HG03558 (cell line): ENCODE results near the gene GJD3.

Experiments
- ATAC-seq: cut with Tn5 transposase; IDR thresholded peaks from one replicate; pipeline ENCODE4 v1.9.1; 2021; ENCODE audit warnings: moderate number of reproducible peaks; ENCODE audit not compliant: unreplicated experiment; ENCODE audit errors: extremely low read depth

Gene GJD3

DNA sequence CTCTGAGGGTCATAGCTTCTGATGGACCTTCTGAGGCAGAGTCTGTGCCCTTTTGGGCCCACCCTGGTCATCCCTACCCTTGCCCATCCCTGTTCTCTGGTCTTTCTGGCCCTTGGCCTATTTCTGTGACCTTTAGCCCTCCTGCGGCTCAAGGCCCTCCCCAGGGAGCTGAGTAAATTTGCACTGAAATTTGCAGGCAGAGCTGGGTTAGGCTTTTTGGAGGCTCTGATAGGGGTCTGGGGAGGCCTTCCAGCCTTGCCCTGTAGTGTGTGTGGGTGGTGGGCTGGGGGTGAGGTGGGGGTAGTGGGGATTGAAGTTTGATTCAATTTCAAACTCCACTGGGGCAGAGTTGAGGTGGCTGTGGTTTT lies 37.7 kb downstream of the GJD3 start:
- ATAC-seq: no peak

DNA sequence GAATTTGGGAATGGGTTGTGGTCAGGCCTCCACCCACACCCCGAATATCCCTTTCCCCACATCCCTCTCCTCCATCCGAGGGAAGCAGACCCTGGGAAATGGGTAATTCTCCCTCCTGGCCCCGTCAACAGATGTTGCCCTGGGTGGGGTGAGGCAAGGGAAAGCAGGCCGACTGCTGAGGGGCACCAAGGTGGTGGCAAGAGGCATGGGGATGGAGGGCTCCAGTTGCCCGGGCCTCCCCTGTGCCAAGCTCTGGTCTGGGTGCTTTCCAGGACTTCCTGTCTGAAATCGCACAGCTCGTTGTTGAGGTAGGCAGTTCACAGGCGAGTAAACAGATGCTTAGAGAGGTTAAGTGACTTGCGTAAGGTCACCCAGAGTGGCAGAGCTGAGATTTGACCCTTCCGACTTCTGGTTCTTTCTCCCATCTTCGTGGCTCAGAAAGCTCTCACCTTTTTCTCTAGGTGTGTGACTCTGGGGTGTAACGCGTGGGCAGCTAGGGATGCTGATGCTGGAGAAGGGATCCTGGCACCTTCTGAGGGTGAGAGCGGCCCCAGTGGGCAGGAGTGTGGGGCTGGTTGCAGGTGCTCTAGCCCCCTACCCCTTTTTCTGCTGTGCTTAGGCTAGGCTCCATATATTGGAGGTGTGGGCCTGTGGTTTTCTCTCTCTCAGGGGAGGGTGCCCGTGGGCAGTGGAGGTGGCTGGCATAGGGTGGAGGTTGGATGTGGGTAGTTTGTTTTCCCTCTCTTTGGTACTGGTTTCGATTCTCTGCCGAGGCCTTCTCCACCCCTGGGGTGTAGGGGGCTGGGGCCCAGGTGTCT lies 38.3 kb downstream of the GJD3 start:
- no peak for ATAC-seq

DNA sequence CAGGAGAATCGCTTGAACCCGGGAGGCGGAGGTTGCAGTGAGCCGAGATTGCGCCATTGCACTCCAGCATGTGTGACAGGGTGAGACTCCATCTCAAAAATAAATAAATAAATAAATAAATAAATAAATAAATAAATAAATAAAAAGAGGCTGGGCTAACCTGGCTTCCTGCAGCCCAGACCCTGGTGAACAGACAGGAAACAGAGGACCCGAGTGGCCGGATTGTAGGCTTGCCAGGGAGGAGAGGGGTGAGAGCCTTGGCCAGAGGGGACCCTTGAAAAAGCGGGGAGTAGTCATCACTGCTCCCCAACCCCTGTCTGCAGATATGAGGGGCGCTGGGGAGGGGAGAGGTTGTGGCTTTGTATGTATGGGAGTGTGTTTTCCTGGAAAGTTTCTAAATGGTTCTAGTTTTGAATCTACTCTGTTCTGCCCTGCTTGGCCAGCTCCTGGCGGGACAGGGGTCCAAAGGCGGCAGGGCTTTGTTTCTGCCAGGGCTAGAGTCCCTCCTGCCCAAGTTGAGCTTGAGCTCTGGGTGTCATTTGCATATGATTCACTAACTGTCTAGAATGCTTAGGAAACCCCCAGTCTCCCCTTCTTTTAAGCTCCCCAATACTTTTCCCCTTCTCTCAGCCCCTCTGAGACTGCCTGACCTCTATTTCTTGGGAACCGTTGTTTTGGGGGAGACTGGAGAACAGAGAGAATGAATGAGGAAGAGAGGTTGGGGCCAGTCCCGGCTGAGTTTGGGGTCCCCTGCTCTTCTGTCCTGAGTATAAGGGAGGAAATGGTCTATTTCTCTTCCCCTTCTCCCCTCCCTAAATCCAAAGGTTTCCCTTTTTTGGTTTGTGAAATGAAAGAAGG lies 39.2 kb downstream of the GJD3 start:
- ATAC-seq: no peak

DNA sequence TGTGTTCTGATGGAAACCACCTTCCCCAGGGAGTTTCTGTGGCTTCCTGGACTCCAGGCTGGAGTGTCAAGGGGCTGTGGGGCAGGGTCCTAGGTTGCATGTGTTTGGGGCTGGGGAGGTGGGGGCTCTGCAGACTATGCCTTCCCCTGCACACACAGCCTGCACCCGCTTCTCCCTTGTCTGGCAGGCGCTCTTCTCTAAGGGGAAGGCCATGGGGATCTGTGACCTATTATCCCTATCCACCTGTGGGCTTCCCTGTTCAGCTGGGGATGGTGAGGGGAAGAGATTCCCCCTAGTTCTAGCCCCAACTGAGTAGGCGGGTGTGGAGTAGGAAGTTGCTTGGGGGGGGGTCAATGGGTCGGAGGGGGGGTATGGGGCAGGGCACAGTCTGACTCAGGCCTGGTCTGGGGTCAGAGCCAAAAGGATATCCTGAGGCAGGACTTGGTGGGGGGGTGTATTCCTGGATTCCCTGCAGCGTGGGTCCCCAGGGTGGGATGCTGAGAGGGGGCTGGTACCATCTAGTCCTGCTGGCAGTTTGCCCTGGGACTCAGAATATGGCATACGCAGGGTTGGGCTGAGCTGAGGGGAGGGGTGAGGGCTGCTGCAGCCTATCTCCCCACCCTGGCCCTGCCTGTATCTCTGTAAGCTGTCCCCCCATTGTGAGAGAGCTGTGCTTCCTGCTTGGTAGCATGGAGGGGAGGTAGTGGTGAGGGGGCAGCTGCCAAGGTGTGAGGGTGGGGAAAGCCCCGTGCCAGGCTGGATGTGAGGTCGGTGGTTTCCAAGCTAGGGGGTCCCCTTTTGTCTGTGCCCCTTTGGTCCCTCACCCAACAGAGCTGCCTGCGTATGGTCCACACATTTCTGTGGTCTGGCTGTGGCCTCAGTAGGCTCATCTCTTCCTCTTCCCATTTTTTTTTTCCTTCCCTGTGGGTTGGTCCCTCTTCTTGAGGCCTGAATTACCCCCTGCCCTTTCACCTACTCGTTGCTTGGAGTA lies 40.9 kb downstream of the GJD3 start:
- ATAC-seq: no peak

DNA sequence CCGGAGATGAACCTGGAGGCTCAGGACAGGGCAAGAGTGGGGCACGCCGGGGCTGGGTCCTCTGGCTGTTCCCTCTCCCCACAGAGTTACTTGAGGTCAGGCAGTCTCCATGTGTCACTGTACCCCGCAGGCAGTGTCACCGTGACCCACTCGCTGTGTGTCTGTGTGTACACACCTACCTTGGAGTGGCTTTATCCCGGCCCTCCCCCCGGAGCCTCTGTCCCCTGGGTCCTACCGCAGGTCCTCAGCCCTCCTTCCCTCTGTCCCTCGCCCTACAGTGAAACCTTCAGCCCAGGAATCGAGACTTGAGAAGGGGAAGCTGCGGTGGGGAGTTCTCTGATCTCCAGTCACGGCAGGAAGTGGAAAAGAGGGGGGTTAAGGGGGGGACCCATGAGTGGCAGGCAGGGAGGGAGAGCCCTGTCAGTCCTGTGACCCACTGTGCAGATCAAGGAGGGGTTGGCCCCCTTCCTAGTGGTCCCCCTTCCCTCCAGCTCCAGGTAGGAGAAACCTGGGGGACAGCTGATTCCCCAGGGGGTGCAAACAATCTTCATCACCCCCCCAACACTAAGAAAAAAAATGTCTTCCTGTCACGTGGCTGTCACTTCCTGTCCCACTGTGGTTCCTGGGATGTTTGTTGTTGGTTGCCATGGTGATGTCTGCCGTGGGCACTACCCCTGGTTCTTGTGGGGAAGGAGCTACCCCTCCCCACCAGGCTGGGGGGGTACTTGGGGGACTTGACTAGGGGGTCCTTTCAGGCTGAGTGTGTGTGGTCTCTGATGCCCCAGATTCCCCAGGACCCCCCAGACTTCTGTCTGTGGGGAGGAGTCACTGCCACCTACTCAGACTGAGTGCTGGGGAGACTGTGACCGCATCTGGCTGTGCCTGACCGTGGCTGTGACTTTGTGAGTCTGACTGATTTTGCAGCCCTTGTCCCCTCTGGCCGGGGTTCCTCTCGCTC lies 41.9 kb downstream of the GJD3 start:
- ATAC-seq: no peak

DNA sequence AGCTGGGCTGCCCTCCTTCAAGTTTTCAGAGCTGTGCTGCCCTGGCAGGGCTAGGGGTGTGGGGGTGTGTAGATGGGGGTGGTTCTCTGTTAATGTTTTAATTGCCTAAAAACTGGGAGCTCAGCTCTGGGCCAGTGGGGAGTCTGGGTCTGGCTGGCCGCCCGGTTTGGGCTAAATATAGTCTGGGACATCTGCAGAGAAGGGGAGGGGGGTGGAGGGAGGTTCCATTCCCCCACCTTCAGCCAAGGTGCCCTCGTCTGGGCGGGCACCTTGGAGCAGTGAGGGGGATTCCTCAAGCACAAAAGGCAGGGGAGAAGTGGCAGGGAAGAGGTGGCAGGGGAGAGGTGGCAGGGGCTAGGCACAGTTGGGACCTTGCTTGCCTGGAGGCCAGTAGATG lies 42.6 kb downstream of the GJD3 start:
- ATAC-seq: no peak

DNA sequence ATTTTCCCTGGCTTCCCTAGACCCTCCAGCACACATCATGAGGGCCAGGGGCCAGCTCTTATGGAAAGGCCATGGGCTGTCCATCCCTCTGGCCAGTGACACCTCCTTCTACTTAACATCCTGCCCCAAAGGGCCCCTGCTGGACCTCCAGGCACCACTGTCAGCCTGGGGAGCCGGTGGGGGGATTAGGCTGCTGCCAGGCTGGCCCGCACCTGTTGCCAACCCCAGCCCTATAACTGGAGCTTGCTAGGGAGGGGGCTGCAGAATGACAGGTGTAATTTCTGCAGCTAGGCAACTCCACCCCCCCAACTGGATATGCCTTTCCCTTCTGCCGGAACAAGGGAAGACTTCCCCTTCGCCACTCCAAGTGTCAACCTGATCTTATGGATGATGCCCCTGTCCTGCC lies 43.0 kb downstream of the GJD3 start:
- ATAC-seq: no peak

DNA sequence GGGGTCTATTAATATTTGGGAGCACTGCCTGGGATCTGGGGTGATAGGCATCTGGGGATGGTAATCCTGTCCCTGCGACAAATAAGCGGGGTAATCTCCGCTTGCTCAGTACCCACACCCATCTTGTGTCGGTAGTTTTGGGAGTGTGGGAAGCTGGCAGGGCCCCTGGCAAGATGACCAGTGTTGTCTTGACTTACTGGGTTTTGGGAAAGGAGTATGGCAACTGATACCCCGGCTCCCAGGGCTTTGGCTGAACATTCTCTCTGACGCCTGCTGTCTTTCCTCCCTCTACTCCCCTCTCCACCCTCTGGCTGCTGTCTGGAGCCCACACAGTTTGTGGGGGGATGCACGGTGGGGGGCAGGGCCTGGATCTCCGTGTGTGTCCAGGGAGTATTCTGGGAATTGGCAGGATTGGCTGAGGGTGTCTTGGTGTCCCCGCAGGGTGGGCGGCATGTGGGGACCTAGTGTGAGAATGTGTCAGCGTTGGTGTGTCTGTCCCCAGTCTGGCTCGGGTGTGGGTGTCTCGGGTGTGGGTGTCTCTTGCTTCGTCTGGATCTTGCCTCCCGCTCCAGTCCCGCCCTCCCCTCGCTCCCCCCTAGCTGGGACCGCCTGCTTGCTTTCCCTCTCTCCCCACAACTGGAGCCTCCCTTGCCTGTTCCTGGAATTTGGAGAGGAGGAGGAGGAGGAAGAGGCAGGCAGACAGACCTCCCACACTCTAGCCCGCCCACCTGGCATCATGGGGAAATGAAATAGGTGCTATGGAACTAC lies 43.6 kb downstream of the GJD3 start:
- no peak for ATAC-seq

DNA sequence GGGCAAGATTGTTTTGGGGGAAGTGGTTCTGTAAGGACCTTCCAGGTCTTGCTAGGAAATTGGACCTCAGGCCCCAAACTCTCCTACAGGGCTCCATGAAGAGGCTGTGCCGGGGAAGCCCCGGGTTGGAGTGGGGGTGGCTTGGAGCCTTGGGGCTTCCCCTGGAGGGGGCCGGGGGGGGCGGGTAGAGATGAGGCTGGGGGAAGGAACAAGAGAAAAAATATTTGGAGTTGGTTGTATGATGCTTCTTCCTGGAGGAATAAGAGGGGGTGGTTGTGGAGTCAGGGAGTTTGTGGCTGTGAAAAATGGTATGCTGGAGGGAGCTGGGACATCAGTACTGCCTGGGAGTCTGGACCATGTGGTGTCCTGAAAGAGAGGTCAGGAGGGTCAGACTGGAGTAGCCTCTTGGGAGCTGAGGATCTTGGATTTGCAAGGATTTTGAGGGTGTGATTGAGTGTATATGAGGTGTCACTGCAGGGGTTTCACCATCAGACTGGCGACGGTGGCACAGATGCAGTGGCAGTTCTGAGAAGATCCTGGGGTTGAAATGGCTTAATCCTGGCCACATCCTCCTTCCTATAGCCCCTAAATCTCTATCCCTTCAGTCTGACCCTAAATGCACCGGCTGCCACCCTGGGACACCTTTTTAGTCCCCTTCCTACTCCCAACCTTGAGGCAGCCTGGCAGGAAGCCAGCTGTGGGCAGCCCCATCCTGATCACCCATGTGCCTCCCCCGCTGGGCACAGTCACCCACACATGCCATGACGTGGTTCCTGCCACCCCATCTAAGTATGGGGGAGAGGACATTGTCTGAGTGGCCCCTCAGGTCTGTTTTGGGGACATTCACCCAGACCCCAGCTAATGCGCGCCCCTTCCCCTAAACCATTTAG lies 44.6 kb downstream of the GJD3 start:
- ATAC-seq: no peak

DNA sequence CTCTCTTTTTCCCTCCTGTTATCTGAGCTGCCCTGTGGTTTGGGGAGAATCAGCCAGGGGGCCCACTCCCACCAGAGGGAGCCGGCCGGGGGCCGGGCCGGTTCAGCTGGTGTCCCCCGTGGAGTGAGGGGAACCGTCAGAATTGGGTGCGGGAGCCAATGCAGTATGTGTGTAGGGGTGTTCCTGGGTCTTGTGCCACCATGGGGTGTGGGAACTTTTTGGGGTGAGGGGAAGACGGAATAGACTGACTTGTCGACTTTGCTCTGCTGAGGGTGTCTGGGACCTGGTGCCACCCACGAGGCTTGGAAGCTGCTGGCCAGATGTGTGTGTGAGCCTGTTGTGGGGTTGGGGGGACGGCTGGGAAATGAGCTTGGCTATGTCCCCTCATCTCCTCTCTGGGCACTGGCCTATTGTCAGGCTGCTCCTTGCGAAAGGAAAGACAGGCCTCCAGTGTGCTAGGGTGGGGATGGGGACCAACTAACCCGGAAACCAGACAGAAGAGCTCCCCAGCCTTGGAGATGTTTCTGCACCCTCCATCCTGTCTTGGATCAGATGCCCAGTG lies 45.6 kb downstream of the GJD3 start:
- ATAC-seq: no peak

DNA sequence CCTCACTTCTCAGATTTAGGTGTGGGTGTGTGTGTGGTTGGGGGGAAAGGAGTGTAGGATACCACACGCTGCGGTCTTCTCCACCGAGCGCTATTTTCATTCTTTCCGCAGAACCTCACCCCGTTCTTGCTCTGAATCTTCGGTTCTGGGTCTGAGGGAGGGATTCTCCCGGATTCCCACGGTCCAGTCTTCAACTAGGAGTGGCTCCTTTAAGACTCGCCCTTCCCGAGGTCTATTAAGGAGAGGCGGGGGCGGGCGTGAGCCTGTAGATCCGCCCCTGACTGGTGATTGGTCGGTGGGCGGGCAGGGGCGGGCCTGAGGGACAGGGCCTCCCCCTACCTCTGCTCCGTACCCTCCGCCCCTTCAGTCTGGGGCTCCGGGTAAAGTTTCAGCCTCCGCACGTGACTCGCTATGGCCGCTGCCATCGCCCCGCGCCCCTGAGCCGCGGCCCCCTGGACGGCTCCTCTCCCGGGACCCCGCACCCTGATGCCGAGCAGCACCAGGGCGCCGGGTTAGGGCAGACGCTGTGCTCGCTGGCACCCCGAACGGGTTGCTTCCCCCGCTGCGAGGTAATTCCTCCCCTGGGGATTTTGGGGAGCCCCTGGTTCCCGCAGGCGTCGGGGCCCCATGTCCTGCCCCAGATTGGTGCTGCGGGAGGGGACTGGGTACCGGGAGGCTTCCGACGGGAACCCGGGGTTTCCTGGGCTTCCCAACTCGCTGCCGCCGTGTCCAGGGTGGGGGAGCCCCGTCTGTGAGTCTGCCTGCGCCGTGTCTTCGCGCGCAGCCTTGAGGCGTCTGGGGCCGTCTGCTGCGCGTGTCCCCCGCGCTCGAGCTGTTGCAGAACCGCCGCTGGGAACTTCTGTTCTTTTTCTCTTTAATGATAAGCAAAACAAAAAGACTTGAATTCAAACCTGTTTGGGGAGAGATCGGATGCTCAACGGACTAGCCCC lies 46.4 kb downstream of the GJD3 start:
- ATAC-seq: no peak

DNA sequence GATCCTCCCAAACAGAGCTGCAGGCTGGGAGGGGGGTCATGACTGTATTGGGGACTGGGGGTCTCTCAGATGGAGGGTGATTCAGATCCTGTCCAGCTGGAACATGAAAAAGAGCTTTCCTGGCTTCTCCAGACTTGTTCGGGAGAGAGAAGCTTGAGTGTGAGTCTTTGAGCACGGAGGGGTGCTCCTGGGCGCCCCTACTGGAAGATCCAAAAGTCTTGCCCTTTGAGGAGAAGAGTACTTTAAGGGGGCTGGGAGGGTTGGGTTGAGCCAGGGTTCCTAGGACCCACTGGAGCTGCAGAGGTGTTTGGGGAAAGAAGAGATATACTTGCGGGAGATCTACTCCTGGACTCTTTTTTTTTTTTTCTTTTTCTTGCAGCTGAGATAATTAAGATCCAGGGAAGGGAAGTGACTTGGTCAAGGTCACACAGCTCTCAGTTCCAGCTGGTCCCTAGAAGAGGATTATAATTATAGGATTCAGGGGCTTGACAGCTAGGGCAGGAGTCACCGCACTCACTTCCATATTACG lies 47.1 kb downstream of the GJD3 start:
- ATAC-seq: no peak

DNA sequence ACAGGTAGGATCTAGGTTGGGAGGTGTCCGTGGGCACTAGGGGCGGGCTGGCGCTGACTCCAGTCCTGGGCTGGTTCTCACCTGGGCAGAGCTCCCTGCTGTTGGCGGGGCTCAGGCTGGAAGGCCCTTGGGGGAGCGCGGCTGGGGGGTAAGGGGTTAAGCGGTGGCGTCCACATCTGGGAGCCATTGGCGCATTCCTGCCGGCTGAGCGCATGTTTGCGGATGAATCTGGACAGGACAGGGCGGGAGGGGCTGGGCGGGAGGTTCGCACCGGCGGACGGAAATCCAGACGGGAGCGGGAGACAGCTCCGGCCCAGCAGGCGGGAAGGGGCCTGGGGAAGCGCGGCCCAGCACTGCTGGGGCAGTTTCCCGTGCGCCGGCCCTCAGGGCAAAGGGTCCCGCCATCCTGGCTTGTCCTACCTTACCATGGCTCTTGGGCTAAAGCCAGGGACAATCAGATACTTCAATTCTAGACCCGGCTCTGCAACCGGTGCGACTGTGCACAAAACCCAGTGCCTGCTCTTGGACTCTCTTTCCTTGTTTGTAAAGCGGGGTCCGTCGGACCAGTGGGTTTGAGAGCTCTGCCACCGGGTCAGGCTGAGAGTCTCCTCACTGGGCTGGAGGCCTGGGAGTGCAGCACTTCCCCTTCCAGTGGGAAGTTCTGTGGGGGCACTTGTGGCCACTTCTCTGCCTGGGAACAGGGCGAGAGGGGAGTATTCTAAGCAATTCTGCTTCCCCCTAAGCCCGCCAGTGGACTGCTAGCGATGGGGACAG lies 47.8 kb downstream of the GJD3 start:
- ATAC-seq: no peak

DNA sequence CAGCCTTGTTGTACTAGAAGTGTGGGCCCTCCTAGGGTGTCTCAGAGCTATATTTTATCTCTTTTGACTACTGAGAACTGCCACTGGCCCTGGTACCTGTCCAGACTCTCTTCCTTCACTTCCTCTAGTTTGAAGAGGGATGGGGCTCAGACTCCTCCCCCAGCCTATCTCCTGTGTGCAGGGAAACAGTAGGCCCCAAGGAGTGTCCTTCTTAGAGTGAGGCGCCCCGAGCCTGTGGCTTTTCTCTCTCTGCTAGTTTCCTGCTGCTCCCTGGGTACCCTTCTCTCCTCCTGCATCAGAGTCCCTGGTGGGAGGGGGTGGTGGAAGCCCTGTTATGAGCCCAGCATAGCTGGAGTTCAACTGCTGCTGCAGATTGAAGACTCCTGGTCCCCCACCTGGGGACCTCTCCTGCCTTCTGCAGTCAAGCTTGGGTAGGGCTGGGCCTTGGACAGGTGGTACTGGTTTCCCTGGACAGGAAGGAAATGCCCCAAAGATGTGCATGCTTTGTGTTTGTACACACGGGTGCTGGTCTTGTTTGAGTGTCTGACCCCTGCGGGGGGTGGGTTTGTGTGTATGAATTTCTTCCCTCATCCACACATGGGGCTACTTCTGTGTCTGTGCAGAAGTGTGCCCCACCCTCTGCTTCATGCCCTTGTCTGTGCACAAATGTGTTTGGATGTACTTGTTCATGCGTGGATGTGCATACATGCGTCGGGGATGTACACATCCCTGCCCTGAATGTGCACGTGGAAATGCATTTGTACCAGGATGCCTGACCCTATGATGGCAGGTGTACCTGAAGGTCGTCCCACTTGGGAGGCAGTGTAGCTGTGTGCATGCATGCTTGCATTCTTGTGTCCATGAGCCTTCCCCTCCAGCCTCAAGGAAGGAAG lies 48.6 kb downstream of the GJD3 start:
- ATAC-seq: no peak
